ENCODE data around the gene ASB12. TPM values are rescaled to one million over a fixed set of nuclear protein-coding genes. Genes with fewer than 3 reads are reported as not detected.

The ASB12 gene
- polyA plus RNA-seq, 2 donors = 0.18 to 0.24 TPM

DNA sequence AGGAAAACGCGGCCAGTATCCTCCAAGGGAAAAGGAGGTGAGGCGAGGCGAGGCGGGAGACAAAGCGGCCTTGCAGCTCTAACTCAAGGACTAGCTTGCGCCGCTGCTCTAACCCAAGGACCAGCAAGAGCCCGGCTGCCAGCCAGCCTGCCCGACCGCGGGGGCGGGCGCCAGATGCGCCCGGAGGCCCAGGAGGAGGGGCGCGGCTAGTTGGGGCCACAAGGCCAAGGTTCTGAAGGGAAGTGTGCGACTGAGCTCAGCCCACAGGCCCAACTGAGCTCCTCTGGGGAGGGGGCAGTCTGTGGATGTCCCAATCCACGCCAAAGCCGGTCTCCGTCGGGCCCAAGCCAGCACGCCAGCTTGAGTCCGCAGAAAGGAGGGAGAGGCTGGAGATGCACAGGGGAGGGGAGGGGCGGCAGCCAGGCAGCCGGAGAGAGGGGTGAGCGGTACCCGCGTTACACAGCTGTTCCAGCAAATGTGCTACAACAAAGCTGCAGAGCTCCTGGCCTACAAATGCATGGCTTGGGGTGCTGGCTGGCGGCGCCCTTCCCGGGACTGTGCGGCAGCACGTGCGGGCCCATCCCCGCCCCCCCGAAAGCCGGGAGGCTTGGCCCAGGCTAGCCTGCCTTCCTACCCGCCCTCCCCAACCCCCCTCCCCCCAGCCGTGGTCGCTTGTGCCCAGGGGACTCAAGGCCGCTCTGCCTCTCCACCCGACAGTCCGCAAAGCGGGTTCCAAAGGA is 25.5 kb downstream of the ASB12 start:
- H3K36me3 ChIP-seq (ENCODE audit: control insufficient read depth in 2 of 2, insufficient read depth in 2 of 2, low read length in 1 of 2) = no peaks in the 10 kb centered on the region
- H3K27ac ChIP-seq (ENCODE audit: low read depth in 2 of 2, low read length in 1 of 2) = peak overlapping the region; percentile 82 to 96
- H3K4me3 ChIP-seq (ENCODE audit: low read depth in 1 of 2, low read length in 2 of 2) = peak overlapping the region; percentile 44 to 74
- no peaks in the 10 kb centered on the region for H3K9me3 ChIP-seq (ENCODE audit: control insufficient read depth in 2 of 2, insufficient read depth in 1 of 2, low read depth in 1 of 2, low read length in 1 of 2)
- H3K4me1 ChIP-seq (ENCODE audit: control insufficient read depth in 2 of 2, insufficient read depth in 2 of 2, low read length in 1 of 2) = peaks cover 0 to 11% of the 10 kb centered on the region in 2 donors
- no peaks in the 10 kb centered on the region for H3K27me3 ChIP-seq (ENCODE audit: control insufficient read depth in 1 of 2, insufficient read depth in 2 of 2, low read length in 2 of 2)
- WGBS, 2 donors = 2 to 22% methylated on average over 37 to 44 of the region's 46 CpGs

DNA sequence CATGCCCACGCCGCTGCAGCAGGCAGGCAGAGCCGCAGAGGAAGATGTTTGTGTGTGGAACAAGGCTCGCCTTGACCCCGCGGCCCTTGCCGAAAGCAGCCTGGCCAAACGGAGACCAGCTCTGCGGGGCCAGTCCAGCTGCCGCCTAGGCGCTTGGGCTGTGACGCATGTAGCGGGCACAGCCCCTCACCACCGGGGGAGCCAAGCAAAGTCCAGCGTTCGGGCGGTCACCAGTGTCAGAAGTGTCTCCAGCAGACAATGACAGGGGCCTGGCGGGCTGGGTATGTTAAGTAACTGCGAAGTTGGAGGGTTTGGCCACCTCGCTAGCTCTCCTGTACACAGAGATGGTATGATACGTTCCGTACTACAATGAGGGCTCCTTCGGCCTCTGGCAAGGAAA is 26.2 kb downstream of the ASB12 start:
- 35 to 48% methylated on average over 23 of the region's 23 CpGs for WGBS, 2 donors
- H3K9me3 ChIP-seq (ENCODE audit: control insufficient read depth in 2 of 2, insufficient read depth in 1 of 2, low read depth in 1 of 2, low read length in 1 of 2) = no peaks in the 10 kb centered on the region
- peak overlapping the region; percentile 44 to 74 for H3K4me3 ChIP-seq (ENCODE audit: low read depth in 1 of 2, low read length in 2 of 2)
- no peaks in the 10 kb centered on the region for H3K27me3 ChIP-seq (ENCODE audit: control insufficient read depth in 1 of 2, insufficient read depth in 2 of 2, low read length in 2 of 2)
- peaks cover 0 to 11% of the 10 kb centered on the region in 2 donors for H3K4me1 ChIP-seq (ENCODE audit: control insufficient read depth in 2 of 2, insufficient read depth in 2 of 2, low read length in 1 of 2)
- no peaks in the 10 kb centered on the region for H3K36me3 ChIP-seq (ENCODE audit: control insufficient read depth in 2 of 2, insufficient read depth in 2 of 2, low read length in 1 of 2)
- H3K27ac ChIP-seq (ENCODE audit: low read depth in 2 of 2, low read length in 1 of 2) = peak overlapping the region in 1 of 2 donors; percentile 96

DNA sequence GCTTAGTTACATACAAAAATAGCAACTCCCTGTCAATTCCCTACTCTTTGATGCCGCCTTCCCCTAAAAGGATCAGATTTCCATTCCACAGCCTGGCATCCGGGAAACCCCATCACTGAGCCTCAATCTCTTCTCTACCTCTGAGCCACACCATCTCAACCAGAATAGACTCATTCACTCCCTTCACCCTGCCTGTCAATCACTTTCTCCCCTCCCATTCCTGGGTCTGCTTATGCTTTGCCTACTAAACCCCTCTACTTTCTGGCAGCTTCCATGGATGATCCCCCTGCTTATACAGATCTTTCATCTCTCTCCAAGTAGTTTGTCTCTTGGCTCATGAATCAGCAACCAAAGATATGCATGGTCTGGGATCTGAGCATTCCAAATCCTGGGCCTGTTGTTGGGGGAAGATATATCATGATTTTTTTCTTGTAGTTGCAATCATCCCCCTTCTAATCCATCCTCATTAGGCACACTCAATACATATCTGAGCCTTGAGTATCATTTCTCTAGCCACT is 27.5 kb downstream of the ASB12 start:
- Histone ChIP-seq H3K9me3 (ENCODE audit: control insufficient read depth in 2 of 2, insufficient read depth in 1 of 2, low read depth in 1 of 2, low read length in 1 of 2) (no peaks in the 10 kb centered on the region), H3K27me3 (ENCODE audit: control insufficient read depth in 1 of 2, insufficient read depth in 2 of 2, low read length in 2 of 2) (no peaks in the 10 kb centered on the region), H3K4me3 (ENCODE audit: low read depth in 1 of 2, low read length in 2 of 2) (no peak overlapping the region), H3K36me3 (ENCODE audit: control insufficient read depth in 2 of 2, insufficient read depth in 2 of 2, low read length in 1 of 2) (no peaks in the 10 kb centered on the region), H3K4me1 (ENCODE audit: control insufficient read depth in 2 of 2, insufficient read depth in 2 of 2, low read length in 1 of 2) (peaks cover 0 to 11% of the 10 kb centered on the region in 2 donors), H3K27ac (ENCODE audit: low read depth in 2 of 2, low read length in 1 of 2) (no peak overlapping the region)
- WGBS, 2 donors = 74 to 81% methylated on average over 2 of the region's 2 CpGs

DNA sequence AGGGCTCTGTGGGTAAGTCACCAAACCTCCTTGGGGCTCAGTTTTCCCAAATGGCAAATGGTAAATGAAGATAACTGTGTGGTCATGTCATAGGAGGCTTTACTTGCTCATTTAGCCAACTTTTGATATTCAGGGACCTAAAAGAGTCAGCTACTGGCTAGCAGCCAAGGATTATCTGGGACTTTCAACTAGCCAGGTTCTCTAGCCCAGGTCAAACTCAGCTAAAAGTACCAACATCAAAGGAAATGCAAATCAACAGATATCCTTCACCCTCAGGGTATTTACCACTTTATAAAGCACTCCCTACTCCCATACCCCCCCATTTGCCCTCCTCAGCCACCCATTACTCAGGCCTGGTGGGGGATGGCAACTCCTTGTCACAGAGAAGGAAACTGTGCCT is 32.4 kb downstream of the ASB12 start:
- no peak overlapping the region for H3K4me3 ChIP-seq (ENCODE audit: low read depth in 1 of 2, low read length in 2 of 2)

DNA sequence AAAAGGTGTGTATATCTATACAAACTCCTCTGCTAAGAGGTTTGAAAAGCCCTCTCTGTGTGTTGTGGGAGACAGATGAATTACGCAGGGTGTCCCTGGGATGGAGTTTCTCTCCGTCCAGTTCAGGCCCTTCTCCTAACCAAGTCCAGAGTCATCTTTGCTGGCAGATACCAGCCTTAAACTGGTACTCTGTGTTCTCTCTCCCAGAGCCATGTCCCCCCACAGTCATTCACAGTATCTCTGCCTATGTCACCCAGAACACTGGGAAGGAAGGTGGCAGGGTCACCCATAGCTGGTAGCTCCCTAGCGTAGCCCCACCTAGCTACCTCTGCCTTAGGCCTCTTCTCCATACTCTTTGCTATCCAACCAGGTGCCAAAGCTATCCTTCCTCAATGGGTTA is 33.8 kb downstream of the ASB12 start:
- Histone ChIP-seq H3K4me3 (ENCODE audit: low read depth in 1 of 2, low read length in 2 of 2) (no peak overlapping the region), H3K36me3 (ENCODE audit: control insufficient read depth in 2 of 2, insufficient read depth in 2 of 2, low read length in 1 of 2) (peaks cover 3 to 13% of the 10 kb centered on the region in 2 donors)
- WGBS, 2 donors = 81 to 92% methylated on average over 3 of the region's 3 CpGs

More for the DNA sequence above, 32.4 kb downstream of the ASB12 start:
- Histone ChIP-seq H3K27me3 (ENCODE audit: control insufficient read depth in 1 of 2, insufficient read depth in 2 of 2, low read length in 2 of 2) (no peaks in the 10 kb centered on the region), H3K9me3 (ENCODE audit: control insufficient read depth in 2 of 2, insufficient read depth in 1 of 2, low read depth in 1 of 2, low read length in 1 of 2) (no peaks in the 10 kb centered on the region), H3K4me1 (ENCODE audit: control insufficient read depth in 2 of 2, insufficient read depth in 2 of 2, low read length in 1 of 2) (peaks cover 0 to 4% of the 10 kb centered on the region in 2 donors), H3K27ac (ENCODE audit: low read depth in 2 of 2, low read length in 1 of 2) (no peak overlapping the region), H3K36me3 (ENCODE audit: control insufficient read depth in 2 of 2, insufficient read depth in 2 of 2, low read length in 1 of 2) (peaks cover 0 to under 1% of the 10 kb centered on the region in 2 donors)

DNA sequence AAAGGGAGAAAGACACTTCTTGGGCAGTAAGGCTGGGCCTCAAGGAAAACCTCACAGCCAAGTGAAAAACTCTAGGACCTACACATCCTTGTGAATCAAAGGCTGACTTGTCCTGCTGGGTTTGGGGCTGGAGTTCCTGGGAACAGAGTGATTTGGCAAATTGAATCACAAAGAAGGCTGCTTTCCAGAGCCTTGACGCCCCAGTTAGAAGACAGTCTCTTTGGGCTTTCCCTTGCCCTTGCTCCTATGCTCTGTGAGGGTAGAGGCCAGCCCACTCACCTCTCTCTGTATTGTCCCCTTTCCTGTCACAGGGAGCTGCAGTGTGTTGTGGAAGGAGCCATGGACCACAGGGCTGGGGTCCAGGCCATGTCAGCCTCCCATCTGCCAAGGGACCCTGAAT is 34.5 kb downstream of the ASB12 start:
- Histone ChIP-seq H3K4me1 (ENCODE audit: control insufficient read depth in 2 of 2, insufficient read depth in 2 of 2, low read length in 1 of 2) (no peaks in the 10 kb centered on the region), H3K27me3 (ENCODE audit: control insufficient read depth in 1 of 2, insufficient read depth in 2 of 2, low read length in 2 of 2) (no peaks in the 10 kb centered on the region), H3K9me3 (ENCODE audit: control insufficient read depth in 2 of 2, insufficient read depth in 1 of 2, low read depth in 1 of 2, low read length in 1 of 2) (no peaks in the 10 kb centered on the region), H3K4me3 (ENCODE audit: low read depth in 1 of 2, low read length in 2 of 2) (no peak overlapping the region), H3K27ac (ENCODE audit: low read depth in 2 of 2, low read length in 1 of 2) (no peak overlapping the region), H3K36me3 (ENCODE audit: control insufficient read depth in 2 of 2, insufficient read depth in 2 of 2, low read length in 1 of 2) (peaks cover 3 to 21% of the 10 kb centered on the region in 2 donors)
- 54 to 72% methylated on average over 1 of the region's 1 CpG for WGBS, 2 donors

More for the DNA sequence above, 33.8 kb downstream of the ASB12 start:
- Histone ChIP-seq H3K4me1 (ENCODE audit: control insufficient read depth in 2 of 2, insufficient read depth in 2 of 2, low read length in 1 of 2) (peaks cover 0 to 2% of the 10 kb centered on the region in 2 donors), H3K27ac (ENCODE audit: low read depth in 2 of 2, low read length in 1 of 2) (no peak overlapping the region), H3K27me3 (ENCODE audit: control insufficient read depth in 1 of 2, insufficient read depth in 2 of 2, low read length in 2 of 2) (no peaks in the 10 kb centered on the region), H3K9me3 (ENCODE audit: control insufficient read depth in 2 of 2, insufficient read depth in 1 of 2, low read depth in 1 of 2, low read length in 1 of 2) (no peaks in the 10 kb centered on the region)

DNA sequence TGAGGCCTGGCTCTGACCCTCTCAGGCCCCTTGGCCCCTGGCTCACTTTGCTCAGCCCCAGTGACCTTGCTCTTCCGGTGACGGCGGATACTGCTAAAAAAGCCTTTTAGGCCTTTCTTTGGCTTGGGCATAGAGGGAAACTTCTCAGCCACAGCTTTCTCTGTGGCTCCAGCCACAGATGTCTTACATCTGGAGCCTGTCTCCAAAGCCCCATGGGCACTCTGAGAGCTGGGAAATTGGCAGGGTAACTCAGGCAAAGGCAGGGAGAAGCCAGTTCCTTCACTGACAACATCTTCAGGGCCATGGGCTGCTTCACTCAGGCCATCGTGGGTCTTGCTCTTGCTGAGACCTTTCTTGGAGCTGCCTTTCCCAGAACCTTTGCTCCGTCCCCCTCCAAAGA is 37.7 kb downstream of the ASB12 start:
- WGBS, 2 donors = 83 to 88% methylated on average over 5 of the region's 5 CpGs
- no peak overlapping the region for H3K27ac ChIP-seq (ENCODE audit: low read depth in 2 of 2, low read length in 1 of 2)
- H3K36me3 ChIP-seq (ENCODE audit: control insufficient read depth in 2 of 2, insufficient read depth in 2 of 2, low read length in 1 of 2) = peaks cover 3 to 25% of the 10 kb centered on the region in 2 donors
- no peaks in the 10 kb centered on the region for H3K27me3 ChIP-seq (ENCODE audit: control insufficient read depth in 1 of 2, insufficient read depth in 2 of 2, low read length in 2 of 2)
- no peaks in the 10 kb centered on the region for H3K4me1 ChIP-seq (ENCODE audit: control insufficient read depth in 2 of 2, insufficient read depth in 2 of 2, low read length in 1 of 2)
- H3K9me3 ChIP-seq (ENCODE audit: control insufficient read depth in 2 of 2, insufficient read depth in 1 of 2, low read depth in 1 of 2, low read length in 1 of 2) = no peaks in the 10 kb centered on the region
- H3K4me3 ChIP-seq (ENCODE audit: low read depth in 1 of 2, low read length in 2 of 2) = no peak overlapping the region

DNA sequence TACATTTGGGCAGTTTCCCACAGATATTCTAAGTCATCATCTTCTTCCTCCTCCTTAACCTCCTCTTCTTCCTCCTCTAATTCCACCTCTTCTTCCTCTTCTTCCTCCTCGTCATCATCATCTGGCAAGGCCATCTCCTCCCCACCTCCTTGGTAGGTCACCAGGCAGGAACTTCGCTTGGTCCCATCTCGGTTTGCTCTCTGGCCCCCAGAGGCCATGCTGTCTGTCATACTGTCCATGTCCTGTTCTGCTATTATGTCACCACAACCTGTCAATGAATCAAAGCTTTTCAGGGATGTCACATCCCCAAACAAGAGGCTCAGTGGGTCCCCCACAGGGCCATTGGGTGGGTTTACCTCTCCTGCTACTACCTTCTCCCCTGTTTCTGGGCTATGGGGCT is 38.4 kb downstream of the ASB12 start:
- Histone ChIP-seq H3K4me1 (ENCODE audit: control insufficient read depth in 2 of 2, insufficient read depth in 2 of 2, low read length in 1 of 2) (no peaks in the 10 kb centered on the region), H3K27me3 (ENCODE audit: control insufficient read depth in 1 of 2, insufficient read depth in 2 of 2, low read length in 2 of 2) (no peaks in the 10 kb centered on the region), H3K27ac (ENCODE audit: low read depth in 2 of 2, low read length in 1 of 2) (no peak overlapping the region), H3K9me3 (ENCODE audit: control insufficient read depth in 2 of 2, insufficient read depth in 1 of 2, low read depth in 1 of 2, low read length in 1 of 2) (no peaks in the 10 kb centered on the region), H3K36me3 (ENCODE audit: control insufficient read depth in 2 of 2, insufficient read depth in 2 of 2, low read length in 1 of 2) (peaks cover 3 to 25% of the 10 kb centered on the region in 2 donors), H3K4me3 (ENCODE audit: low read depth in 1 of 2, low read length in 2 of 2) (no peak overlapping the region)
- WGBS, 2 donors = 70 to 96% methylated on average over 3 of the region's 3 CpGs

DNA sequence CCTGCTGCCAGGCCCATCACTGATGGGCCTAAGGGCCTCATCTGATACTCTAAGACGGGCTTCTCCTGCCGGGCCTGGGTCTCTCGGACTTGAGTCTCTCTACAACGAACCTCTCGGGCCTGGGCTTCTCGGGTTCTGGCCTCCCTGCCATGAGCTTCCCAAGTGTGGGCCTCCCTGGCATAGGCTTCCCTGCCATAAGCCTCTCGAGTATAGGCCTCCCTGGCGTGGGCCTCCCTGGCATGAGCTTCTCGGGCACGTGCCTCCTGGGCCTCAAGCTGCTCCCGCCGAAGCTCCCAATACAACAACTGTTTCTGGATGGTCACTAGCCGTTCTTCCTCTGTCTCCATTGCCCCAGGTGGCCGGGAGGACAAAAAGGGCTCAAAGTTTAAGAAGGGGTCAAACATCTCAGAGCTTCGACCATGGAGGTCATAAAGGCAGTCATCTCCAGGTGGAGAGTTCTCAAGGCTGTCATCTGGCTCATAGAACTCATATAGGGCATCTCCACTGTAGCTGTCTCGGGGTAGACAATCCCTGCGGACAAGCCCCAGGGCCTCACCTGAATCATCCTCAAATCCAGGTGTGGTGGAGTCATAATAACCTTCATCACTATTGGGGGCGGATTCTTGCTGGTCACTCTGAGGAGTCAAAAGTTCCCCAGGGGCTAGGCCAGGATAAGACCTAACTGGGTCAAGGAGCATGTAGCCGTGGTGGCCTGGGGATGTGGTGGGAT is 39.0 kb downstream of the ASB12 start:
- no peaks in the 10 kb centered on the region for H3K4me1 ChIP-seq (ENCODE audit: control insufficient read depth in 2 of 2, insufficient read depth in 2 of 2, low read length in 1 of 2)
- WGBS, 2 donors = 91 to 98% methylated on average over 19 of the region's 19 CpGs
- no peak overlapping the region for H3K27ac ChIP-seq (ENCODE audit: low read depth in 2 of 2, low read length in 1 of 2)
- no peaks in the 10 kb centered on the region for H3K27me3 ChIP-seq (ENCODE audit: control insufficient read depth in 1 of 2, insufficient read depth in 2 of 2, low read length in 2 of 2)
- no peak overlapping the region for H3K4me3 ChIP-seq (ENCODE audit: low read depth in 1 of 2, low read length in 2 of 2)
- H3K36me3 ChIP-seq (ENCODE audit: control insufficient read depth in 2 of 2, insufficient read depth in 2 of 2, low read length in 1 of 2) = peaks cover 3 to 25% of the 10 kb centered on the region in 2 donors
- no peaks in the 10 kb centered on the region for H3K9me3 ChIP-seq (ENCODE audit: control insufficient read depth in 2 of 2, insufficient read depth in 1 of 2, low read depth in 1 of 2, low read length in 1 of 2)
